ENCODE measurements around the gene C10orf67.
"Not testable (repeated sequence)": the region's sequence is repeated elsewhere in the genome, so short reads cannot be mapped to it uniquely, and the experiment has no call there.

C10orf67 gene

DNA sequence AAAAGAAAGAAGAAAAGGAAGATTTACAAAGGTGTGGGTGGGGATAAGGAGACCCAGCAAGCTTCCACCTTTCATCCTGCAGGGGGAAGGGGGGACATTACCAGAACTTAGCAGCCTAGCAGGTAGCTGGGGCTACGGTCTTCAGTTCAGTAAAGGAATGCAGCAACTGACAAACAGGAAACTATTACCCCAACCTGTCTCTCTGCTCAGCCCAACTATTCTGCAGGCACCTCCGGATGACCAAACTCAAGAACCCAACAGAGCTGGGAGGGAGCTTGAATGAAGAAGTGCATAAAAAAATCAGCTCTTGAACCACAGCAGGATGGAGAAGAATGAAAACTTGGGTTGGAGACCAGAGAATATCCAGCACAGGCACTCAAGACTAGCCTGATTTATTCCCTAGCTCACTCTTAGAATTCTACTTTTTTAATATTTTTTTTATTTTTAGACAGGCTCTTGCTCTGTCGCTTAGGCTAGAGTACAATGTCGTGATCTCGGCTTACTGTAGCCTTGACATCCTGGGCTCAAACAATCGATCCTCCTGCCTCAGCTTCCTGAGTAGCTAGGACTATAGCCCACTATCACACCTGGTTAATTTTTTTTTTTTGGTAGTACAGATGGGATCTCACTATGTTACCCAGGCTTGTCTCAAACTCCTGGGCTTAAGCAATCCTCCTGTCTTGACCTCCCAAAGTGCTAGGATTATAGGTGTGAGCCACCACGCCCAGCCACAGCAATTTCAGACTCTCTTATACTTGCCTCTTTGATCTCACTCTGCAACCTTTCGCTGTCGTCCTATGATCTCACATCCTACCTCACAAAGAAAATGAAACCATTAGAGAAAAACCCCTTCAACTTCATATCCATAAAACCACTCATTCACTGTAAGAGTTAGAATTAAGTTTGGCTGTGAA lies 18.5 kb upstream of the C10orf67 start:
- no peak for DNase-seq (ENCODE audit: low read depth, low spot score)

DNA sequence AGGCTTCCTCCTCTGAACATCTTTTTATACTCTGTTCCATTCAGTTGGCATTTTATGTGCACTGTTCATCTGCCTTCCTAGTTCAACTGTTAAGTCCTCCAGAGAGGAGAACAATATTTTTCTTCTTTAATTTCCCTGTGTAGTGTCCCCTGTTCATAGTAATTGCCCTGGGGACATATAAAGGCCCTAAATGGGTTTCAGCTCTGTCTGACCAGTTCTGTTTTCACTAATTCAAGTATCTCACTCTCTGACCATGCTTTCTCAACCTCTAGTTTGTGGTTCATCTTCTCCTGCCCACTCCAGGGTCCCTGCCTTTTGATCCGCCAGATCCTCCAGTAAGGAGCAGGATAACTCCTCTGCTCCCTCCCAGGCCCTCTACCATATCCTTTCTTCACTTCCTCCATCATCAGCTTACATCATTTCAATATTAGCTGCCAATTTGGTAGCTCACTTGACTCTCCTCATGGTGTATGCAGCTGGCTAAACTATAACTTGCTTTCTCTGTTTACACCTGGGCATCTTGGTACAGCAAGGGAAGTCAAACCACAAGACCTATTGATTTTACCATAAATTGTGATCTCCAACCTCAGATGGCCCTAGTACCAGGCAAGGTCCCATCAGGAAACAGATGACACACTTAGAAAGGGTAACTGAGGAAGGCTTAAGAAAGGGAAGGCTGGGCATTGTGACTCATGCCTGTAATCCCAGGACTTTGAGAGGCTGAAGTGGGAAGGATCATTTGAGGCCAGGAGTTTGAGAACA lies 17.7 kb upstream of the C10orf67 start:
- no peak for DNase-seq (ENCODE audit: low read depth, low spot score)

DNA sequence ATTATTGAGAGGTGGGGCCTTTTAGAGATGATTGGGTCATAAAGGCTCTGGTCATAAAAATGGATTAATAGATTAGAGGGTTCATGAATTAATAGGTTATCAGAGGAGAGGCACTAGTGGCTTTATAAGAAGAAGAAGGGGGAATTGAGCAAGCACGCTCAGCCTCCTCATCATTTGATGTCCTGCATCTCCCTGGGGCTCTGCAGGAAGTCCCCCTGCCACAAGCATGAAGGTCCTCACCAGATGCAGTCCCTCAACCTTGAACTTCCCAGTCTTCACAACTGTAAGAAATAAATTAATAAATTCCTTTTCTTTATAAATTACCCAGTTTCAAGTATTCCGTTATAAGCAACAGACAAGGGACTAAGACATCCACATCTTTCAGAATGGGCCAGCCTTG lies 17.1 kb upstream of the C10orf67 start:
- no peak for DNase-seq (ENCODE audit: low read depth, low spot score)

DNA sequence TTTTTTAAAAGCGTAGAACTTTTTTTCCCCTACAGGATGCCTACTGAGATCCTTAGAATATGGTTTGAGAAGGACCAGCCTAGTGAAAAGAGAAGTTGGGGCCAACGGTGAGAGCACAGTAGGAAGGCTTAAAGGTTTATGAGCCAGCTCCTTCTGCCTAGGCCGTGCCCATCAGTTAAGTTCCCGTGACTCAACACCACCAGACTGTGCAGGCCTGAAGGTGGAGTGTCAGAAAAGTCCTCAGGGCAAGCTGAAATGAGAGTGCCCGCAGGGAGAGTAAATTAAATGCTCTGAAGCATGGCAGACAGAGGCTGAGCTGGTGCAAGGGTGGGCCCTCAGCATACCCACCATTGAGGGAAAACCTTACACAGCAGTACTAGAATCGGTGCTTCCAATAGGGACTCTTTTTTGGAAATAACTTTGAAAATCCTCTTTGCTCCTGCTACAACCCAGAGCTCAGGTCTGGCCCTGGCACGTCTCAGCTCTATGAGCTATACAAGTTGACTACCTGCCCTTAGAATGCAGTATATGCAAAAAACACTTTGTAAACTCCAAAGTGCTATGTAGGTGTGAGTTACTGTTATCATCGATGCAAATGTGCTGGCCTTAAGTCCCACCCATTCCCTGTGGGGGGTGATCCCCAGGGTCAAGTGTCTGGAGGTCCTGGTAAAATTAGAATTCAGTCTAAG lies 15.2 kb upstream of the C10orf67 start:
- DNase-seq (ENCODE audit: low read depth, low spot score), result no peak

DNA sequence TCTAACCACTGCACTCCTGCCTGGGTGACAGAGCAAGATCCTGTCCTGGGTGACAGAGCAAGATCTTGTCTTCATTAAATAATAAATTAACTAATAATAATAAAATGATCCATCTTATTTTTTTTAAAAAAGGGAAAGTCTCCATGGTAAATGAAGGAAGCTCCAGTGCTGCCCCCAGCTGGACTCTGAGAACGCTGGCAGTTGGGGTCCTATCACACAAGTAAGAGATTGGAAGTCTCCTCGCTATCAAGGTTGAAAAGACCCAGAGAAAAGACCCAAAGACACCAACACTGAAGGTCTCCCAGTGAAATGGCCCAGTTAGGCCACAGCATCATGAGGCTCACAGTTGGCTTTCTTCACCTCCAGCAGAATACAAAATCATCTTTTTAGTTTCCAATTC lies 13.8 kb upstream of the C10orf67 start:
- DNase-seq (ENCODE audit: low read depth, low spot score), result no peak

DNA sequence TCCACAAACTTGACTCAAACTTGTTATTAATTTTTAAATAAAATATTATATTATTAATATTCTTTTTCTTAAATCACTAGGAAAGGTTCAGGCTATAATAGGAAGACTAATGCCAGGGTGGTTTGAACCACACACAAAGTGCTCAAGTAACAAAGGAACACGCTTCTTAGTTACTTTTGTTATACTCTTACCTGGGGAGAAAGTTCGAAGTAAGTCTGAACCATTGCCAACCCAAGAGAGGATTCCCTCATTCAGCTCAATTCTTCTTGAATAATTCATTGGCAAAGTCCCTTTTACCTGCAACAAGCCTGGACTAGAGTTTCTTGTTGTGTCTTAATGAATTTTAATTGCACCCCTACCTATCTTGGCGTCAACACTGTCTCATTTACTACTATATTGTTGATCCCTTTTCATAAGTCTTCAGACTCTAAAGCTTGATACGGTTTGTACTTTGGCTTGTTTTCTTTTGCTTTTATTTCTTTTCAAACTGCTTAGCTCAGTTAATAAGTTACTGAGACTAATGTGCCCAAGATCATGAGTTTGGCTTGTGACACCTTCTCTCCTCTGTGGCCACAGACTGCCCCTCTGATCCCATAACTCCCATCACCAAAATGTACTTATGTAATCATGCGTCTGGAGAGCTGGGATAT lies 10.2 kb upstream of the C10orf67 start:
- no peak for DNase-seq (ENCODE audit: low read depth, low spot score)

DNA sequence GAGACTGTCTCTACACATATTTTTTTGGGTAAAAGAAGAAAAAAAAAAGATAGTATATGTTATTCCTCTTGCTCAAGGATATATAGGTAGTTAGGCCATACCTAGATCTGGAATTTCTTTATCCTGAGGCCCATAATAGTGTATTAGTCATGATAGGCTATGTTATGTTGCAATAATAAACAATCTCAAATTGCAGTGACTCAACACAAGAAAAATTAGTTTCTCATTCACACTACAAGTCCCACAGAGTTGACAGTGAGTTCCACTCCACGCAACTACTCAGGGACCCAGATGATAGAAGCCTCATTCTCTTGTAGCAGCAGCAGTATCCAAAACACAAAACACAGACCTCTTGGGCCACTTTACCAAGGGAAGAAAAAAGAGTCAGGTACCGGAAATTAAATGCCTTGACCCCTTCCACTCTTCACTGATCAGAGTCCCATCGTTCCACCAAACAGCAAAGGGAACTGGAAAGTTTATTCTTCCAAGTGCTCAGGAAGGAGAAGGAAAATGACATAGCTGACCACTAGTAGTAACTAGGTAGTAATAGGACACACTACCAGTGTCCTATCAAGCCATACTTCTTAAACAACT lies 7.4 kb upstream of the C10orf67 start:
- DNase-seq (ENCODE audit: low read depth, low spot score), result no peak

DNA sequence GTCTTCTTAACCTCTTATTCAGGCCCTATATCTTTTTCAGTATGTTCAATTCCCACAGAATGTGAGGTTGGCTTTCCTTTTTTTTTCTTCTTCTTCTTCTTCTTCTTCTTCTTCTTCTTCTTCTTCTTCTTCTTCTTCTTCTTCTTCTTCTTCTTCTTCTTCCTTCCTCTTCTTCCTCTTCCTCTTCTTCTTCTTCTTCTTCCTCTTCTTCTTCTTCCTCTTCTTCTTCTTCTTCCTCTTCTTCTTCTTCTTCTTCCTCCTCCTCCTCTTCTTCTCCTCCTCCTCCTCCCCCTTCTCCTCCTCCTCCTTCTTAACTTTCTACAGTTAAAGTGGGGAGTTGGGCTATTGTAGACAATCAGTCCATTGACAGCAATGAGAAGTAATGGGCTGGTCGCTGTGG lies 6.1 kb upstream of the C10orf67 start:
- not testable (repeated sequence) for DNase-seq (ENCODE audit: low read depth, low spot score)

DNA sequence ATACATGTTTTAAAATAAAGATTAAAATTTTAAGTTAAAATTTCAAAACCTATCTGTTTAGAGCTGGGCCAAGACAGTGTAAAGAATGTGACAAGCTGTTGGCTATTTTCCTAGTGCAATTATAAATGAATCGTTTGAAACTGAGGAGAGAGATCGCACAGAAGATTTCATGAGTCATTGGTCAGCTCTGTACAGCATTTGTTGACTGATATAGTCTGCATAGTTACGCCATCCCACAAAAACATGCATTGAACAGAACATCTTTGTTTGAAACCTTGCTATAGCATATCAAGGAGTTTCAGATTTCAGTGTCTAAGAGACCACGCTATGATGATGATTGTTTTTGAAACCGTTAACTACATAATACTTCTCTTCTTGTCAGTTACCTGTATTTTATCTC lies 1.3 kb upstream of the C10orf67 start:
- DNase-seq (ENCODE audit: low read depth, low spot score), result no peak

DNA sequence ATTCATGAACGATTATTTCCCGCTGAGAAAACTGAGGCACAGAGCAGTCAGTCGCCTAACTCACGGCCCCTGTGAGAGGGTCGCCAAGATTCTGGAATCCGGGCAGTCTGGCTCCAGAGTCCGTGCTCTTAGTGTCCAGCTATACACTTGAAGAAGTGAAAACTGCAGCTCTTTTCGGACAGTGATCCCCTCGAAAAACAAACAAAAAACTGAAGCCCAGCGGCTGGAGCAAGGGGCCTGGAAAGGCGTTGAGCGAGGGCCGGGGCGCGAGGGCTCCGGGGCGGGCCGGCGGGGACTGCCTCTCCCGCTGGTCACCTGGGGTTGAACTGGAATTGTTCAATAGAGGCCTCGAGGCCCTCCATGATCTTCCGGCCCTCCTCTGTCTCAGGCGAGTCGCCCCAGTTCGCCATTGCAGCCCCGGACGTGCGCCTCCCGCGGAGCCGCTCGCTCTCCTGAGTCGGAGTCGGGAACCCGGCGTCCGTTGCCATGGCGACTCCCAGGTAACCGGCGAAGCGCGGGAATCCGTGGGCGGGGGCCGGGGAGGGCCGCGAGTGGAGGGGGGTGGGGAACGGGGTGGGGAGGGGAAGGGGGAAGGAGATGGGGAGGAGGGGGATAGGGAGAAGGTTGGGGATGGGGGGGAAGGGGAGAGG lies 881 bp downstream of the C10orf67 start:
- no peak for DNase-seq (ENCODE audit: low read depth, low spot score)

DNA sequence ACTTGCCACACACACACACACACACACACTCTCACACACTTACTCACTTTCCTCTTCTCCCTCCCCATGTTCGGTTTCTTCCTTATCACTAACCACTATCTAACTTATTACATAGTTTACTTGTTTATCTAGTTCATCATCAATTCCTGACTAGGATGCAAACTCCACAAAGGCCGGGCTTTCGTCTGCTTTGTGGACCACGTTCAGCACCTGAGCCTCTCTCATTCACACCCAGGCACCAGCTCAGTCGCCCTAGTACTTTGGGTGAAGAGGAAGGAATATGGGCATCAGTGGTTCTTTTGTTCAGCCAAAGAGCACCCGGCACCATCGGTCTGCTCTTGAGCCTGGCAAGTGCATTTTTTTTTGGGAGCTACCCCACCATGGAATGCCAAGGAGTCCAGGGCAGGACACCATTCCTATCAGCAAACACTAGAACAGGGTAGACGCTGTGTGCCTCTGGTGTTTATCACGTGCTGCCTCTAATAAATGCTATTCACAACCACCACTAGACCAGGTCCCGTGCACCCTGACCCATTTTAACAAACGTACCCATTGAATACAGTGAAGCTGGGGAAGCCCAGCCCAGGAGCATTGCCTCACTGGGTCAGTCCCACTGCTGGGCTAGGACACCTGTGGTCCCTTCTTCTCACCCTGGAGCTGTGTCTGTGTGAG lies 2.2 kb downstream of the C10orf67 start:
- DNase-seq (ENCODE audit: low read depth, low spot score), result no peak

DNA sequence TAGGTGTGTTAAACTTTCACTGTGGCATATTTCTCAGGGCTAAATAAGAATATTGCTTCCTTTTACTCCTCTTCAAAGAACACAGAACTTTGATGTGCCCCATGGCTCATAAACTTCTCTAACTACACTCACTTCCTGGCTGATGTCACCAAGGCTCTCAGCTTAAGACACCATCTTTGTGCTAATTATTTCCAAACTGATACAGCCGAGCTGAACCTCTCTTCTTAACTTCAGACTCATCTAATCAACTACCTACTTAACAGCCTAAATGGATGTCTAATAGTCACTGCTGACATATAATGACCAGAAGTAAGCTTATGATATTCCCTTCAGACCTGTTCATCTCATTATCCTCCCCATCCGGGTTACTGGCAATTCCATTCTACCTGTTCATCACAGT lies 3.6 kb downstream of the C10orf67 start:
- DNase-seq (ENCODE audit: low read depth, low spot score), result no peak

DNA sequence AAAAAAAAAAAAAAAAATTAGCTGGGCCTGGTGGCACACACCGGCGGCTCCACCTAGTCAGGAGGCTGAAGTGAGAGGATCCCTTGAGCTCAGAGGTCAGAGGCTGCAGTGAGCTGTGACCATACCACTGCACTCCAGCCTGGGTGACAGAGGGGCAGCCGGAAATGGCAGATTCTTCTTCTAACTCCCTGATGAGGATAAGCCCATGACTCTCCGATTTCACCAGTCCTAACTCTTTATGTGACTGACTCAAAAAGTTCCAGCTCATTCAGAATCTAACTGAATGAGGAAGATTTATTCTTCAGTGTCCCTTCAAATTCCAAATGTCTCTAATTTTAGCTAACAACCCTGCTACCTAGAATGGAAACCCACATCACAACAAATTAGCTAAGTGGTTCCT lies 4.2 kb downstream of the C10orf67 start:
- no peak for DNase-seq (ENCODE audit: low read depth, low spot score)

DNA sequence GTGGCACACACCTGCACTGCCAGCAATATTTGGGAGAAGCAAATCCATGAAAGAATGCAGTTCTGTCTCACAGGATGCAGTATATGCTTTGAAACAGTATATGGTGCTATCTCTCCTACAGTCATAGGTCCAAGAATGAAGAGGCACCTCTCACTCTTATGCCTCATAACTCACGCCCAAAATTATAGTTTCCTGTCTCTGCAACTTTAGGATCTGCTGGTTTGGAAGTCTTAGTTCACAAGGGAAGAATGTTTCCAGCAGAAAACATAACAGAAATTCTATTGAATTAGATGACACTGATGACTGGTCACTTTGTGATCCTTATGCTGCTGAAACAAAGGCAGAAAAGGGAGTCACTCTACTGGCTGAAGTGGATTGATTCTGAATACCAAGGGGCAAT lies 5.7 kb downstream of the C10orf67 start:
- no peak for DNase-seq (ENCODE audit: low read depth, low spot score)

DNA sequence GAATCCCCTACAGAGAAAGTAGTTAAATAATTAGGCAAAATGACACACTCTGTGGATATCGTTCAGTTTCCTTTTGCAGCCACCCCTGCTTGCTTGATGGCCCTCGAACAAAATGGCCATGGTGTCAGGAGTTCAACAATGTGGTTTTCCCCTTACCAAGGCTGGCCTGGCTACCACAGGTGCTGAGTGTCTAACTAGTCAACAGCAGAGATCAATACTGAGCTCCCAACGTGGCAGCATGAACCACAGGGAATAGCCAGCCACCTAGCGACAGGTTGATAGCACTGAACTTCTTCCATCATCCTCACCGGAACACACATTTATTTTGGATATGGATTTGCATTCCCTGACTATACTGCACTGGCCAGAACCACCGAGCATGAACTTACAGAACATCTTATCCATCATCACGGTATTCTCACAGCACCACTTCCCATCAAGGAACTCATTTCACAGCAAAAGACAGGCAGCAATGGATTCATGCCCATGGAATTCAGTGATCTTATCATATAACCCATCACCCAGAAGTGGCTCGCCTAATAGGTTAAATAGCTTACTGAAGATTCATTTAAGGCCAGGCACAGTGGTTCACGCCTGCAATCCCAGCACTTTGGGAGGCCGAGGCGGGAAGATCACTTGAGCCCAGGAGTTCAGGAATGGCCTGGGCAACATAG lies 6.3 kb downstream of the C10orf67 start:
- no peak for DNase-seq (ENCODE audit: low read depth, low spot score)

DNA sequence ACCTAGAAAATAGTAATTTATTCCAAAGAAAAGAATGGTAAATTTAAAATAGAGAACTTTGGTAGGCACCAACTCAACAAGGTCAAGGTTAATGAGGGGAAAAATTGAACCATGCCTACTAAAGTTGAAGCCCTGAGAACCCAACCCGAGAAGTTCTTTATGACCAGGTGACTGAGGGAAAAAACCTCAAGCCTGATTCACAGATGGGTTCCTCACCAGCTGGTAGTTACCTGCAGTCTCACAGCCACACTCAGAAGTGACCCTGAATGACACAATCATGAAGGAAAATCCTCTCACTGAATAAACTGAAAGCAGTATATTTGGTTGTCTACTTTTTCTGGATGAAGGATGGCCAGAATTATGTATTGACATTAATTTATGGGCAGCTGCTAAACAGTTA lies 7.0 kb downstream of the C10orf67 start:
- DNase-seq (ENCODE audit: low read depth, low spot score), result no peak

DNA sequence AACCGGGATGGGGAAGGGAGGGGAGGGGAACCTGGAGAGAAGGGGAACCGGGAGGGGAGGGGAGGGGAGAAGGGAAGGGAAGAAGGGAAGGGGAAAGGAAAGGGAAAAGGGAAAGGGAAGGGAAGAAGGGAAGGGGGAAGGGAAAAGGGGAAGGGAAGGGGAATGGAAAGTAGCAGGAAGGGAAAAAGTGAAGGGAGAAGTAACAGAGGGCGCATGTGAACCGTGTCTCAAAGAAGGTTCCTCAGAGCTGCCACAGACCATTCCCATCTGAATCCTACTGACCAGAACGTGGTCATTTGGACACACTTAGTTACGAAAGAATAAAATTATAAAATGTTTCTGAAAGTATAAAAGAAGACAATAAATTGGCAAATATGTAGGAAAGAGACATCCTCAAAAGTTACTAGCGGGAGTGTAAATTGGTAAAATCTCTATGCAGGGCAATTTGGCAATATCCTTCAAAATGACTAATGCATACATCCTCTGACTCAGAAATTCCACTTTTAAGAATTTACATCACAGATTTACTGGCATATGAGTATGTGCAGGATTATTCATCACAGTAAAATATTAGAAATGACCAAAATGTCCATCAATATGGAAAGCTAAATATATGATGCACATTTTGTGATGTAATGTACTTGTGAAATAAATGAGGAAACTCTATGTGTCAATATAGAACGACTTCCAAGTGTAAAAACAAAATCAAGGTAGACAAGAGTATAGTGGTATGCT lies 12.9 kb downstream of the C10orf67 start:
- no peak for DNase-seq (ENCODE audit: low read depth, low spot score)

DNA sequence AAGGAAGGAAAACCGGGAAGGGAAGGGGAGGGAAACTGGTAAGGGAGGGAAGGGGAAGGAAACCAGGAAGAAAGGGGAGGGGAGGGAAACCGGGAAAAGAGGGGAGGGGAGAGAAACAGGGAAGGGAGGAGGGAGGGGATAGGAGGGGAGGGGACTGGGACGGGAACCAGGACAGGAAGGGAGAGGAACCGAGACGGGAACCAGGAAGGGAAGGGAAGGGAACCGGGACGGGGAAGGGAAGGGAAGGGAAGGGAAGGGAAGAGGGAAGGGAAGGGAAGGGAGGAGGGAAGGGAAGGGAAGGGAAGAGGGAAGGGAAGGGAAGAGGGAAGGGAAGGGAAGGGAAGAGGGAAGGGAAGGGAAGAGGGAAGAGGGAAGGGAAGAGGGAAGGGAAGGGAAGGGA lies 13.6 kb downstream of the C10orf67 start:
- DNase-seq (ENCODE audit: low read depth, low spot score), result no peak

All from smooth muscle cell of the brain vasculature (primary cell).